HepG2 (cell line): ENCODE measurements around the gene ZNF26. TPM values are rescaled to one million over a fixed set of nuclear protein-coding genes. Genes with fewer than 3 reads are reported as not detected.

Source experiments
- BATF2 ChIP-seq: sonication (generic); formaldehyde crosslinking; IDR thresholded peaks from 2 replicates; pipeline ENCODE4 v1.8.0; 2022; ENCODE audit warnings: mild to moderate bottlenecking, missing genetic modification reagents, moderate library complexity
- FOXC1 ChIP-seq: sonication (generic); formaldehyde crosslinking; IDR thresholded peaks from 2 replicates; pipeline ENCODE4 v1.8.0; 2022; ENCODE audit warnings: mild to moderate bottlenecking, missing genetic modification reagents, borderline replicate concordance
- GMEB1 ChIP-seq: sonication (generic); formaldehyde crosslinking; IDR thresholded peaks from 2 replicates; pipeline ENCODE4 v1.5.1; 2020; ENCODE audit warnings: missing genetic modification reagents, mild to moderate bottlenecking, borderline replicate concordance
- GRHL1 ChIP-seq: sonication (generic); formaldehyde crosslinking; conservative IDR thresholded peaks from 2 replicates; pipeline ENCODE4 v1.8.0; 2022; ENCODE audit warnings: missing genetic modification reagents
- HINFP ChIP-seq: sonication (generic); formaldehyde crosslinking; IDR thresholded peaks from 2 replicates; pipeline ENCODE4 v1.4.0; 2020; ENCODE audit warnings: low read depth, mild to moderate bottlenecking, missing genetic modification reagents
- HOXA5 ChIP-seq: sonication (generic); formaldehyde crosslinking; IDR thresholded peaks from 2 replicates; pipeline ENCODE4 v1.4.0; 2020; ENCODE audit warnings: missing genetic modification reagents
- MAX ChIP-seq: IDR thresholded peaks from 2 replicates; pipeline ENCODE4 v1.6.1; 2012; ENCODE audit warnings: inconsistent platforms
- MTF2 ChIP-seq: sonication (generic); formaldehyde crosslinking; IDR thresholded peaks from 2 replicates; pipeline ENCODE4 v1.5.0; 2020; ENCODE audit warnings: missing genetic modification reagents, borderline replicate concordance
- NRL ChIP-seq: sonication (generic); formaldehyde crosslinking; IDR thresholded peaks from 2 replicates; pipeline ENCODE4 v1.5.0; 2020; ENCODE audit warnings: missing genetic modification reagents, mild to moderate bottlenecking, moderate library complexity, borderline replicate concordance
- ZBTB20 ChIP-seq: sonication (generic); formaldehyde crosslinking; IDR thresholded peaks from 2 replicates; pipeline ENCODE4 v1.8.1; 2023; ENCODE audit warnings: missing genetic modification reagents, low read depth, mild to moderate bottlenecking, borderline replicate concordance
- ZBTB37 ChIP-seq: sonication (generic); formaldehyde crosslinking; IDR thresholded peaks from 2 replicates; pipeline ENCODE4 v1.4.0; 2020; ENCODE audit warnings: mild to moderate bottlenecking, missing genetic modification reagents
- ZMAT3 ChIP-seq: sonication (generic); formaldehyde crosslinking; conservative IDR thresholded peaks from 2 replicates; pipeline ENCODE4 v1.7.0; 2021; ENCODE audit warnings: missing genetic modification reagents
- ZNF503 ChIP-seq: sonication (generic); formaldehyde crosslinking; IDR thresholded peaks from 2 replicates; pipeline ENCODE4 v1.4.0; 2020; ENCODE audit warnings: missing genetic modification reagents
- ZNF598 ChIP-seq: sonication (generic); formaldehyde crosslinking; IDR thresholded peaks from 2 replicates; pipeline ENCODE4 v1.5.1; 2020; ENCODE audit warnings: mild to moderate bottlenecking, missing genetic modification reagents, borderline replicate concordance
- ZNF678 ChIP-seq: sonication (generic); formaldehyde crosslinking; IDR thresholded peaks from 2 replicates; pipeline ENCODE4 v1.4.0; 2020; ENCODE audit warnings: mild to moderate bottlenecking, missing genetic modification reagents
- ZNF83 ChIP-seq: sonication (generic); formaldehyde crosslinking; IDR thresholded peaks from 2 replicates; pipeline ENCODE4 v1.4.0; 2020; ENCODE audit warnings: missing genetic modification reagents, mild to moderate bottlenecking, borderline replicate concordance
- ZNF850 ChIP-seq: sonication (generic); formaldehyde crosslinking; conservative IDR thresholded peaks from 2 replicates; pipeline ENCODE4 v1.9.0; 2021; ENCODE audit warnings: mild to moderate bottlenecking, missing genetic modification reagents
- polyA plus RNA-seq, 8 experiments: library from polyadenylated mRNA; depleted of rRNA in 3 of 8; stranded (reverse) in 7 of 8; unstranded in 1 of 8; fragments of >200 nt; fragmentation: Illumina TruSeq in 4 of 8; extraction: Trizol in 4 of 8; gene quantifications; 2 replicates each; pipeline versions ENCODE4 v1.2.1 to v1.2.3, GENCODE V29; 2011 to 2016; ENCODE audit warnings: low read depth in 4 of 8, missing spikeins in 1 of 8, mixed read lengths in 1 of 8; ENCODE audit not compliant: insufficient read depth in 1 of 8
- total RNA-seq, 5 experiments: library from RNA; depleted of rRNA; stranded (reverse); fragments of >200 nt; fragmentation: Illumina TruSeq; extraction: Trizol; gene quantifications; 2 replicates each; pipeline ENCODE4 v1.2.3, GENCODE V29; 2016; ENCODE audit warnings: low read depth in 1 of 5

Gene ZNF26
- total and polyA plus RNA-seq, 2 of the 13 experiments (the other 11 are each of a cell fraction or from before 2014, with no cell fraction given), result 3.8 to 6.5 TPM

GRCh38 chr12:132986001-132986884 is at the start of gene ZNF26 (continued):
- TF ChIP-seq GRHL1 (no peak), HOXA5 (CRISPR knock-in tag) (no peak; the same call in 1 of the 2 replicates), ZNF83 (CRISPR knock-in tag) (no peak; the same call in 1 of the 2 replicates), FOXC1 (CRISPR knock-in tag) (peak; percentile 74; the same call in 1 of the 2 replicates), HINFP (no peak; the same call in 1 of the 2 replicates), BATF2 (CRISPR knock-in tag) (no peak), ZNF503 (CRISPR knock-in tag) (peak; percentile 54; the same call in 1 of the 2 replicates), ZNF598 (no peak), MTF2 (no peak; the same call in 1 of the 2 replicates), ZNF850 (CRISPR knock-in tag) (0 out of 2 replicates have a peak, but pooled peaks have one; percentile 74), GMEB1 (peak; percentile 98), ZBTB37 (CRISPR knock-in tag) (0 out of 2 replicates have a peak, but pooled peaks have one; percentile 43), MAX (peak; percentile 96), NRL (peak; percentile 79; the same call in 1 of the 2 replicates), ZNF678 (no peak), ZBTB20 (CRISPR knock-in tag) (no peak; the same call in 1 of the 2 replicates), ZMAT3 (CRISPR knock-in tag) (peak; percentile 80; the same call in 1 of the 2 replicates)
